HG02884 (cell line): ENCODE results near the gene TCERG1L.

ENCODE experiments used
- ATAC-seq: cut with Tn5 transposase; IDR thresholded peaks from one replicate; pipeline ENCODE4 v1.9.1; 2021; ENCODE audit warnings: mild to moderate bottlenecking, moderate library complexity; ENCODE audit not compliant: unreplicated experiment

Gene TCERG1L

DNA sequence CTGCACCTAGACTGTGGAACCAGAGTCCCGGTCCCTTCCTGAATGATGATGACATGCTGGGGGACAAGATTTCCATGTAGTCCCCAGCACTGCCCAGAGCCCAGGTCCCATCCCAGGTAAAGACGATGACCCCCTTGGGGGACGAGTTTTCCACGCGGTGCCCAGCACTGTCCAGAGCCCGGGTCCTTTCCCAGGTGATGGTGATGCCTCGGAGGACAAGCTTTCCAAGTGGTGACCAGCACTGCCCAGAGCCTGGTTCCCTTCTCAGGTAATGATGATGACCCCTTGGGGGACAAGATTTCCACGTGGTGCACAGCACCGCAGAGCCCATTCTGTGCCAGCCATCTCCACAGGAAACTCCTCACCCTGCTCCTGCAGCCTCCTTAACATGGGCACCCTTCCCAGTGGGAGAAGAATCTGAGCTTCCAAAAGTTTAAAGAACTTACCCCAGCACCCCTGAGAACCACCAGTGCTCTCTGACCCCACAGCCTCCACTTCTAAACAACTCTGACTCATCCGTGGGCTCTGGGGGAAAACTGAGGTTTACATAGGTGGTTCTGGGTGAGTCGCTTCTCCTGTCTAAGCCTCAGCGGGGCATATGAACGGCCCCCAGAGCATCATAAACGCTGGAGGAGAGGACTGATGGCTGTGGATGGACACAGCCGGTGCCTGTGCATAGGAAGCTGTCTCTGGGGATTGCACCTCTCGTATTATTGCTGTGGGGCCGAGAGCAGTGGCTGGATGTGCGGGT is 233.2 kb downstream of the TCERG1L start:
- no peak for ATAC-seq

DNA sequence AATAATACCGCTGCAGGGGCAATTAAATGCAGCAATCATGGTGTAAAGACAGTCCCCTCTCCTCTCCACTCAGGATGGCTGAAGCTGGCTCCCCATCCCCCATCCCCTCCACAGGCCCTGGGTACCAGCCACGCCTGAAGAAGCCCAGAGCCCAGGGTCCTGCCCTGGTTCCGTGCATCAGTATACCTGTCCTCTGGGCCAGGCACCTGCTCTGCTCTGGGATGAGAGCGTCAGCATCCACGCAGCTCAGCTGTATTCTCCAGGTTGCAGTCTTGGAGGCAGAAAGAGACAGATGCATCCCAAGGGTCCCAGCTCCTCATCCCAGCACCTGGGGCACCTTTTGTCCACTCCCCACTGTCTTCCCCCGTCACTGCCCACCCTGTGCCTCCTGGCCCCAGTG is 233.8 kb downstream of the TCERG1L start:
- ATAC-seq, result no peak

DNA sequence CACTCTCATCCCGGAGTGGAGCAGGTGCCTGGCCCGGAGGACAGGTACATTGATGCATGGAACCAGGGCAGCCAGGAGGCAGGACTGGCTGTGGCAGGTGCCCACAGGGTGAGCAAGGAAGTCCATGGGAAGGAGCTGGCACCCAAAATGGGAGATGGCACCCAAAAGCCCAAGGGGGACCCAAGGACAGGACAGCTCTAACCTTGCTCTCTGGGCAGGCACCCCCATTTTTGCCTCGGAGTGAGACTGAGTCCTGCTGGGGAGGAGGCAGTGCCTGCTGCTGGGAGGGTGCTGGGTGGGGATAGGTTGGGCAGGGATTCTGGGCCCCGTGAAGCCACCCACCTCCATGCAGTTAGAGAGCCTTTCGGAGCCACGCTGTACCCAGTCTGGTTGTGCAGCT is 234.5 kb downstream of the TCERG1L start:
- ATAC-seq, result no peak

DNA sequence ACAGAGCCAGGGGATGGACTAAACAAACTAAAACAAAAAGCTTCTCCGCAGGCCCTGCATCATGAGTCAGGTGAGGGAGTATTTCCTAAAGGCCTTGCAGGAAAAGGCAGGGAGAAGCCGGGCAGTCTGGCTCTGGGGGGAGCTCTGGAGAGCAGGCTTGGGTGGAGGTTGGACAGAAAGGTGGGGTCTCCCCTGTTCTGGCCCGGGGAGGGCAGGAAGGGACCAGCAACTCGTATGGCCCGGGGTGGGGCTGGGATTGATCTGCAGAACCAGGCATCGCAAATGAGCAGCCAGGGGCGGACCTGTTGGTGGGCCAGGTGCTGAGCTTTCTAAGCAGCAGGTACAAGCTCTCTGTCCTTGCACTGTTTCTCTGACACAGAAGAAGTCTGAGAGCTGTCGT is 235.2 kb downstream of the TCERG1L start:
- ATAC-seq, result no peak

DNA sequence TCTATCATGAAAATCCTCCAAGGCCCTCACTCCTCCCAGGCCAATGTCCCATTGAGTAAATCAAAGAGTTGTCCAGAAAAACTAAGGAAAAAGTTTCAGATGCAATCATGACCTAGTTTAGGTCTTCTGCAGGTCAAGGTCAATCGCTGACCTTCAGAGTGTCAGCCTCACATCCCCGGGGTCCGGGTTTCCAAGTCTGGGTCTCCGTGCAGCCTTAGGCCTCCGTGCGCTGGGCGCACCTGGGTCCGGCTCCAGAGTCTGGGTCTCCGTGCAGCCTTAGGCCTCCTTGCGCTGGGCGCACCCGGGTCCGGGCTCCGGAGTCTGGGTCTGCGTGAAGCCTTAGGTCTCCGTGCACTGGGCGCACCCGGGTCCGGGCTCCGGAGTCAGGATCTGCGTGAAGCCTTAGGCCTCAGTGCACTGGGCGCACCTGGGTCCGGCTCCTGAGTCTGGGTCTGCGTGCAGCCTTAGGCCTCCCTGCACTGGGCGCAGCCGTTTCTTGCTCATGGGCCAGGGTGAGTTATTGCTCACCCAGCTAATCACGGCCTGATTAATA is 236.2 kb downstream of the TCERG1L start:
- ATAC-seq, result no peak

DNA sequence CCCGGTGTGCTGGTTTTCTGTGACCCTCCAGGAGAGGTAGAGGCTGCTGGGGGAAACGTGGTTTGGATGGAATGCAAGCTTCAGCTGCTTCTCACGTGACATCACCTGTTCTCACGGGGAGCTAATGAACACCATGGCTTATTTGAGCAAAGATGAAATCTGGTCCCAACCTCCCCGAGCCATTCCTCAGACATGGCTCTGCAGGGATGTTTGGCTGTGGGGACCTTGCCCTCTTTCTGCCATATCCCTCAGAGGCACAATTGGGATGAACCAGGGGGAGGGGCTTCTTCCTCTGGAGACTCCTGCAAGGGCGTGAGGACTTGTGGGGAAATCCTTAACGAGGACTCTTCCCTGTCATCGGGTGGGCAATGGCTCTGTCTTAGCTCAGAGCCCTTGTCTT is 236.8 kb downstream of the TCERG1L start:
- ATAC-seq, result no peak

DNA sequence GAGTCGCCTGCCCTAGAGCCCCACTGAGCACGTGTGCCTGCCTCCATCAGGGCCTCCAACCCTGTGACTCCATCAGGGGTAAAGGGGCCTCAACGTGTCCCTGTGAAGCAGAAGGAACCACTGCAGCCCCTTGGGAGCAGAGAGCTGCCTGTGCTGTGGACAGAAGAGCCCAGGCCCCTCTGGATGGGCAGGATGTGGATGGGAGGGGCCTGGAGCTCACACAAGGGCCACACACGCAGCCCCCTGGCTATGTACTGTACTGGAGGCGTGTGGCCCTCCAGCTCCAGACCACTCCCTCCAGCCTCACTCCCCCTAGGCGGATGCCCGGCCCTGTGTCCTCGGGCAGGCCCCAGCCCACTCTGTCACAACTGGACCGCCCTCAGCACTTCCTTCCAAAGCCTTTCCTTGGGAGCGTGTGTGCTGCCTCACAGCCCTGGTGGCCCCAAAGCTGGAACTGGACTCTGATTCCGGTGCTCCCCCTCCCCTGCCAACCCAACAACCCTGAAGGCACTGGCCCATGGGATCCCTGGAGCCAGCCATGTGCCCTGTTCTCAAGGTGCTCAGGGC is 238.0 kb downstream of the TCERG1L start:
- no peak for ATAC-seq

DNA sequence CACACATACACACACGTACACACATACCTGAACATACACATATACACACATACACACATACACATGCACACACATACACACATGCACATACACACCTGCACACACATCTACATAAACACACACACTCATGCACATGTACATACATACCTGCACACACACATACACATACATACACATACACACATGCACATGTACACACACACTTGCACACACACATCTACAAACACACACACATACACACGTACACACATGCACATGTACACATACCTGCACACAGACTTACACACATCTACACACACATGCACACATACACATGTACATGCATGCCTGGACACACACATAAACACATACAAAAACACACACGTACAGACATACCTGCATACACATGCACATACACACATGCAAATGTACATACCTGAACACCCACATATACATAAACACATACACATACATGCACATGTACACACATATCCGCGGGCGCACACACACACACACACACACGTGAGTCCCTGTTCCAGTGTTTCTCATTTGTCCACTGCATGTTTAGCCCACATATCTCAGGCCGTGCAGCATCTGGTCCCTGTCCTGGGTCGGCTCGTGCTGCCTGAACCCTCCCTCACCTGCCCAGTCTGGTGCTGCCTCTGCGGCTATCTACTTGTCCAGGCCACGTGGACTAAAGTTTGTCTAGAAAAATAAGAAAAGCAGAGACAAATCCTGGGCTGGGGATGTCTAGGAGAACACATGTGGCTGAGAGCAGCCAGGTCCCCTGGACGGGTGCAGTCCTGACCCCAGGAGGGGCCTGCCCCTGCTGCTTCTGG is 238.7 kb downstream of the TCERG1L start:
- ATAC-seq, result no peak

DNA sequence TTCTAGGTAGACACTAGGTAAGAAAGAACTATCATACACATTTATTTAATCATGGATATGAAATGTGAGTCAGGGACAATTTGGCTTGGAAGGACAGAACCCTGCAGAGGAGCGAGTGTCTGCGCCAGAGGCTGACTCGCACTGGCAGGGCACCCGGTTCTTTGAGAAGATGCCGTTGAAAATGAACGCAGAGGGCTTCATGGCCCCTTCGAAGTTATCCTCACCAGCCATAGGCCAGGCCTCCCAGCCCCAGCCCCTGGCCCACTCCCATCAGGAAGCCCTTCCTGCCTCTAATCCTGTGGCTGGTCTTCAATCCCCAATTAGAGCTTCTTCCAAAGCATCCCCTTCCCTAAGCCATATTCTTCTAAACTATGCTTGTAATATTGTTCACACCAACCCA is 239.8 kb downstream of the TCERG1L start:
- no peak for ATAC-seq

DNA sequence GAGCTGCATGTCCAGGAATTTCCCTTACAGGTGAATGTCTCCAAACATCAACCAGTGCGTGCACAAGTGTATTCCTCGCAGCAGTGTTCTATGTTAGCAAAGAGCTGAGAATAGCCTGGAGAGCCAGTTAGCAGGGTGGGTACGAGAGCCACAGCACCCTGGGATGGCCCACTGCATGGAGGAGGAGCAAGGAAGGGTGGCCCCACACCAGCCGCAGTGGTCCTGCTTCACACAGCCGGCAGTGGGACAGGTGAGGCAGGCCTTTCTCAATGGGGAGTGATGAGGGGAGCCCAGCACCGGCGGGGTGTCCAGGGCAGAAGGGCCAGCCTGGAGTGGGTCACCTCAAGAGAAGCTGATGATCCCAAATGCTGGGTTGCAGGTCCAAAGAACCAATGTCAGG is 240.7 kb downstream of the TCERG1L start:
- no peak for ATAC-seq

DNA sequence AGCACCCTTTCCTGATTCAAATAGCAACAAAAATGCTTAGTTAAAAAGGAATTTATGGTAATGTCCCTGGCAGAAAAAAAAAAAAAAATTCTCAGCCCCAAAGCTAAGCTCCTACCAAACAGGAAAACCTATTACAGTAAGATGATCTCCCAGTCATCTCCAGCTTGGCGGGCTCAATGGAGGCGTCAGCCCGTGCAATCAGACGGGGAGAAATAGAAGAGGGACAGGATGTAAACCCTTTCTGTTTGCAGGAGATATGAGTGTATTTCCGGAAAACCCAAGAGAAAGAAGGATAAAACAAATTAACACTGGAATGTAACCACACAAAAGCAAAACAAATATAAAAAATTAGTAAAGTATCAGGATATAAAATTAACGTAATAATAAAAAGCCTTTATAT is 242.8 kb downstream of the TCERG1L start:
- ATAC-seq, result no peak

DNA sequence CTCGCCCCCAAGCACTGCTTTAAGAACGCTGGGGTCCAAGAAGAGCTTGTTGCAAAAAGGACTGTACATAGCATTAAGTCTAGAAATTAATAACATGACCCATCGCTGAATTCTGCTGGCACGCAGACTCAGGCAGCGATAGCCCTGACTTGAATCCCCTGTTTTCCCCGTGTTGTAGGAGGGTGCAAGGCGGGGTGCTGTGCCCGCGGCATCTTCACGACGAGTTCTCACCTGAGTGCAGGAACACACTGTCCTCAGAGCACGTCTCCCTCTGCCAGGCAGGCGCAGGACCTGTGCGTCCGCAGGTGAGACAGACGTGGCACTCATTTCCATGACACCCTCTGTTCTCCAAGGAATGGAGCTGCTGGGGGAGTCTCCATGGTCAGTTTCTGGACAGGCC is 243.2 kb downstream of the TCERG1L start:
- ATAC-seq, result no peak

DNA sequence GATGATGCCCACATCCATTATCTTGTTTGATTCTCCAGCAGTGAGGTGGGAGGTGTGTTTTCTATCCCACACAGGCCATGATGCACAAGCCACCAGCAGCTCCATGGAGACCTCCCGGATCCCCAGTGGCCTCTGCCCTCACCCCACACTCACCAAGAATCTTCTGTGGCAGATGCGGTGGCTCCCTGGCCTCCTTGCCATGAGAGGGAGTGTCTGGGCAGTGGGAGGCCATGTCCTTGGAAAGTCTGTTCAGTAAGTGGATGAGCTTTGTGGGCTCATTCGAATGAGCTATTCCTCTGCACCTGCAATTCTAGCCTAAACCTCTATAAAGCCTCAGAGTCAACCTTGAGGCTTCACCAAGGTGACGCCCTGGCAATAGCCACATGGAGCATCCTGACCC is 243.8 kb downstream of the TCERG1L start:
- ATAC-seq, result no peak

DNA sequence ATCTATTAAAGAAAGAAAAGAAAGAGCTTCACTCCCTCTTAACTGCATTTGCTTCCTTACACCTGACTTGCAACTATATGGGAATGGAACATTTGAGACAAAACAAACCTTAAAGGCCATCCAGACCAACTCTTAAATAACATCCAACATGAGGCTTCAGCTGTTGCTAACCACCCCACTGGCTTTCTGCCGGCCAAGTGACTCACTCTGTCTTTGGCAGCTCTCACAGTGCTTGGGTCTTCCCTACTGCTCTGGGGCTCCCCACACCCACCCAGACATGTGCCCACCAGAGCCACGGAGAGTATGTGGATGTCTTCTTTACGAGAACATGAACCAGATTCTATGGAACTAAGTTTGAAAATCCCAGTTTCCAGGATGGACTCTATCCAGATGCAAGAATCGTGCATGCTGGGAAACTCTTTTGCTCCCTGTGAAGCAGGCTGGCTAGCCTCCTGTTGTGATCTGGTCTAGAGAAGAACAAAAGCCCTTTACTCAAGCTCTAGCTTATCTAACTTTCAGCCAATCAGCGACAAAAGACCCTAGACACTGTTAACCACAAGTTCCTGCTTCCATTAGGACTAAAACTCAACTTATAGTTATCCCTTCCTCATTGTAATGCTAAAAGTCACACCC is 245.7 kb downstream of the TCERG1L start:
- ATAC-seq, result no peak

DNA sequence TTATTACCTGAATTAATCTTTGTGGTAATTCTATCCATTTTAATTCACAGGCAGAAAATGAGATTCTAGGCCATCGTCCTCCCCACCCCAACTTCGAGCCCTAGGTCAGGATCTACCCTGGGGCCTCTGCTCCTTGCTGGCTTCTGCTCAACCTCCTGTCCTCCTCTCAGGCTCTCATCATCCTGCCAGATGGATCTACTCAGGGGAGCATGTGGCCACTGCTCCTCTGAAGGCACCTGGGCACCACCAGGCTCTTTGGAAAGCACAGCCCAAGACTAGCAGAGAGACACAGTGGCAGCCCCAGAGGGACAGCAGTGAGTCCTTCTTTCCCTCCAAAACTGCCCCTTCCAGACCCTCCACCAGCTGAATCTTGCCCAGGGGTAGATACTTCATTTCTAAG is 248.2 kb downstream of the TCERG1L start:
- ATAC-seq, result no peak

DNA sequence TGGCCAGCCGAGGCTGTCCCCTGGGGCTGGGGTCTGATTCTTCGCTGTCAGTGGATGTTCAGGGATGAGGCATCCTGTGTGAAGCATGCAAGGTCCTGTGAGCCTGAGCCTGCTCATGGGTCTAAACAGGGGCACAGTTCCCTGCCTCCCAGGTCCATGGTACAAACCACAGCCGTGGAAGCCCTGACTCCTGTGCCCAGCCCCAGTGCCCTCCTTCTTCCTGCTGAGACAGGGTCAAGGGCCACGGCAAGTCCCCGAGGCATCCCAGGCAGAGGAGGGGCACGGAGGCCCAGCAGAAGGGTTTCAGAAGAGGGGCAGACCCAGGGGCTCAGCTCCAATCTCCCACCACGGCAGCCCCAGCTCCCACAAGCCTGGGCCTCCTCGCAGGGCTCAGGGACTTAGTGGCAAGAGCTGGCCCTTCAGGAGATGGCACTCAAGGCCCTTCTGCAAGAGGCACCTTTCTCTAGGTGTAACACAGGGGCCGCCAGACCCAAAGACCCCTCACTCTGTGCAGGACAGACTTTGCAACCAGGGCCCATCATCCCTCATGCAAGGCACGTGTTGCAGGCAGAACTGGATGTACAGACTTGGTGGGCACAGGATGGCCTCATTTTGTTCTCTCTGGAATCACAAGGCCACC is 248.8 kb downstream of the TCERG1L start:
- ATAC-seq, result no peak

DNA sequence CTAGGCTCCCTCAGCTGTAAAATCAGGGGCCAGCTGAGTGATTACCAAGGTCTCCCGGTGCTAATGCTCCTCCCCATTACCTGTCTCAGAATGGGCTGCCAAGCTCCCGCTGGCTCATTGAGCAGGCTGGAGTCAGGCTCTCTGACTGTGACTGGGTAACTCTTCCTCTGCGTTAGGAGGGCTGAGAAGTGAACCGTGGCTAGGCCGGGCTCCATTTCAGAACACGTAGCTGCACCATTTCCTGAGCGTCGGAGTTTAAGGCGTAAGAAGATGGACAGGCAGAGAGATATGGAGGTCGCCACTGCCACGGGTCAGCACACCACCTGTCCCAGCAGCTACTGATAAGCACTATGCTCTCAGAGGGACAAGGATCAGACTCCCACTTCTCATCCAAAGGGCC is 250.3 kb downstream of the TCERG1L start:
- ATAC-seq, result no peak

DNA sequence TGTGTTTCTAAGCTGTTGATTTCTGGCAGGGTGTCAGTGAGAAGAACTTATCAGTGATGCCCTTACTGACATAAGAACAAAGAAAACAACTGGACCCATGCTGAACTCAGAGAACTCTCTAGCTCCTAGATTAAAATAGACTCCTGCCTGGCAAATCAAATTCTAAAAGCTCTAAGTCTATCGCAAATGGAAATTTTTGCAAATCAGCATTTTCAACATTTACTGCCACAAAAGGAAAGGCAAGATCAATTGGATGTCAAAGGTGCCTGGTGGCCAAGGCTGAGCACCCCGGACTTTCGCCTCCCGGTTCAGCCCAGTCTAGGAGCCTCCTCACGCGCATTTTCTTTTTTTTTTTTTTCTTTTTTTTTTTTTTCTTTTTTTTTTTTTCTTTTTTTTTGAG is 251.6 kb downstream of the TCERG1L start:
- ATAC-seq, result no peak

DNA sequence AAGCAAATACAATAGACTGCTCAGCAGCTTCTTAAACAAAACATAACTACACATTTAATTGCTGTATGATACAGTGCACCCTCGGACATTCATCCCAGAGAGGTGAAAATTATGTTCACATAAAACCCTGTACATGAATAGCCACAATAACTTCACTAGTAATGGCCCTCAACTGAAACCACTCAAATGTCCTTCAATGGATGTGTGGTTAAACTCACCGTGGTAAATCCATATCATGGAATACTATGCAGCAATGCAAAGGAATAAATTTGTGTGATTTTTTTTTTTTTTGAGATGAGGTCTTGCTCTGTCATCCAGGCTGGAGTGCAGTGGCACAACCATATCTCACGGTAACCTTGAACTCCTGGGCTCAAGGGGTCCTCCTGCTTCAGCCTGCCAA is 252.7 kb downstream of the TCERG1L start:
- ATAC-seq, result no peak

DNA sequence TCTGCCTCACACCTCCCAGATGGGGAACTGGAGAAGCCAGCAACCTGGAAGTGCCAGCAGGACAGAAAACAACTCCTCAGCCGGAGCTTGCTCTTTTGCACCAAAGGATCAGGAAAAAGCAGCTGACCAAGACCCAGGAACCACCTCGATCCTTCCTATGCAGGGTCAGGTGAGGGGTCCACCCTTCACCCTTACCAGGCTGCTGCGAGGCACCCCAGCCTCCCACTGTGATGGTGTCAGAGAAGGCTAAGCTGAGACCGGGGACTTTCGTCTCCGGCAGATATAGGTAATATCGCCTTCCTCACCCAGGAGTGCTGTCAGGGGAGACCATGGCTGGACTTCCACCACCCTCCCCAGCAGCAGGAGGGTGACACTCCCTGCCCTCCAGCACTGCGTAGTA is 254.7 kb downstream of the TCERG1L start:
- ATAC-seq, result no peak

DNA sequence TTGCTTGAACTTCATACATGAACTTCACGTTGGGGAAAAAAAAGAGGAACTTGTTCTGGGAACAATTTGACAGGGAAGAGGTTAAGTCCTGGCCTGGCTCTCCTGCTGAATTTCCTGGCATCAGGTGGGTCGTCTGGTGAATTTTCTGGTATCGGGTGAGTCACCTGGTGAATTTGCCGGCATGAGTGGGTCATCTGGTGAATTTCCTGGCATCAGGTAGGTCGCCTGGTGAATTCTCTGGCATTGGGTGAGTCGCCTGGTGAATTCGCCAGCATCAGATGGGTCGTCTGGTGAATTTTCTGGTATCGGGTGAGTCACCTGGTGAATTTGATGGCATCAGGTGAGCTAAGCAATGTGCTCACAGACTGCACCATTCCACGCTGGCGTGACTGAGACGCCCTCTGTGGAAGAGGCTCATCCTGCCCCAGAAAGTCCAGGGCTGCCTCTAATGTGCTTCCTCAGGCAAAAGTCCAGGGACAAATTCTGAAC is 255.4 kb downstream of the TCERG1L start:
- ATAC-seq, result no peak
